RKO (cell line): Measurements from ENCODE around the gene TBX3.

Experiments
- DNase-seq: peaks from one replicate; pipeline ENCODE4 v3.0.0-alpha.2; 2016; ENCODE audit warnings: low spot score

Gene TBX3

DNA sequence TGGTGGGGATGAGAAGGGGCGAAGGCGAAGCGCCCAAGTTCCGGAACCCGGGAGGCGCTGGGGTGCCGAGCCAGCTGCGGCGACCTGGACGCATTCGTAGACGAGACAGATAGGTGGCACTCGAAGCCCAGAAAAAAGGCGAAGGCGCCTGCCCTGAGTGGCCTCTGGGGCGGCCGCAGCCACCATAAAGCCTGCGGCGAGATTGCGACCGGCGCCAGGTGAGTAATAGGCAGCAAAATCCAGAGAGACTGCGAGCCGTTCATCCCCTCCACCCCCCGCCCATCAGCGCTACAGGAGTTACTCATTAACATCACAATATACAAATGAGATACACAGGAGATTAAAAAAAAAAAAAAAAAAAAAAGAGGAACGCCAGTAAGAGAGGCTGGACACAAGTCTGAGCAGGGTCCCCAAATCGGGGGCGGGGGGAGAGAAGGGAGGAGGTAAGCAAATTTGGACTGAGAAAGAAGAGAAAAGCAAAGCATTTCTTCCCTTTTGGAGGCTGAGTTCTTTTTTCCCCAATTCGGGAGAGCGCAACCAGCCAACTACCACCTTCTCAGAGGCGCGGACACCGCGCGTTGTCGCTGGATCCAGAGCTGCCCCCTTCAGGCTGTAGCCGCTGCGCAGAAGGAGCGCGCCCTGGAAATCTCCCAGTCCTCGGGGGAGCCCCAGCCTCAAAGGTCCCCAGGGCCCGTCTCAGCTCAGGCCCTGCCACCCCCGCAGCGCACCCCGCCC lies 15.7 kb downstream of the TBX3 start:
- DNase-seq, result peak; percentile 88

DNA sequence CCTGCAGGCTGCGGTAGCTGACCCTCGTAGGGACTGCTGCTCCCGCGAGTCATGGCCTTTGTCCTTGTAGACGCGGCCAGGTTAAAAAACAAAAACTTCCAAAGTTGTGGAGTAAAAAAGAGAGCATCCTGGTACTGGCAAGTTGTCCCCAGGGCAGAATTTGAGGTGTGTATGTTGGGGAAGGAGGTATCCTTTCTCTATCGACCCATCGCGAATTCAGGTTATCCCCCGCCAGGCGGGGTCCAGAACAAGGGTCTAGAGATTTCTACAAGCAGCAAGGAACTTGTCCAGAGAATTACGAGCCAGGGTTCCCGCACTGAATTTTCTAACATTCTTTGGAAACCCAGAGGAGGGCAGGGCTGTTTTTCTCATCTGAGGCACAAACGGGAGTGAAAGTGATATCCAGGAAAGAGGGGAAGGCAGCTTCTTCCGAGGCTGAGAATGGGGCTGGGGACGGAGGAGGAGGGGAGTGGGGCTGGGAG lies 16.3 kb downstream of the TBX3 start:
- DNase-seq, result no peak

DNA sequence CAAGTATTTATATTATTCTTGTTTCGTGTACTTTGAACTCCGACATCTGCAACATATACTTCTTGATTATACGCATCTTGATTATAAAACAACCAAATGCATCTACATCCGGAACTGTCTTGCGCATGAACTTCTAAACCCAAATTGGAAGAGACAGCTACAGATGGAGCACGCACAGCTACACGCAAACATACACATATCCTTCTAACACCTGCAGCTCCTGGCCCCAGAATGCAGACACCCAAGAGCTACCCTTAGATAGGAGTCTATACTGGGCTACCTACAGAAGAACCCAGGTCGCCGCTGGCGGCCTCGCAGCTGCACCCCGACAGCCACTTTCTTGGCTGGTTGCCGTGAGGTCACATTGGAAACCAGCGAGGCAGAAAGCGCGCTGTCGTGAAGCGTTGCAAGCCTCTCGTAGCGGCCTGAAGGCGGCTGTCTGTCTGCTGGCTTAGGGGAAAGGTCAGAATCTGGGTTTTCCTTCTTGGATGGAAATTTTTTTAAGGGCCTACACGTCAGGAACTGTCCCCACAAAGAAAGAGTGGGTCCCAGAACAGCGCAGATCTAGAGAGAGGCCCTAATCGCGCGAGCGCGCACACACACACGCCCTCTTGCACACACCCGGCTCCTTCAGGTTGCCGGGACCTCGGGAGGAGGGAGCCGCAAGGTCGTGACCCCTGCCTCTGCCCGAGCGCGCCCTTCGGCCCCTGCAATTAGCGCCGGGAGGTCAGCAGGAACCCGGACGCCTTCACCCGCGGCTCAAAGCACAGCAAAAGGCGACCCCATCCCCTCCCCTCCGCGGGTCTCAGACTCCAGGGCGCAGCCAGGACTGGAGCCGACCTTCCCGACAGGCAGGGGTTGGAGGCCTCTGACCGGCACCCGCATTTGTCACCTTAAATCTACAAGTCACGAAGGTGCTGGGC lies 17.0 kb downstream of the TBX3 start:
- no peak for DNase-seq

DNA sequence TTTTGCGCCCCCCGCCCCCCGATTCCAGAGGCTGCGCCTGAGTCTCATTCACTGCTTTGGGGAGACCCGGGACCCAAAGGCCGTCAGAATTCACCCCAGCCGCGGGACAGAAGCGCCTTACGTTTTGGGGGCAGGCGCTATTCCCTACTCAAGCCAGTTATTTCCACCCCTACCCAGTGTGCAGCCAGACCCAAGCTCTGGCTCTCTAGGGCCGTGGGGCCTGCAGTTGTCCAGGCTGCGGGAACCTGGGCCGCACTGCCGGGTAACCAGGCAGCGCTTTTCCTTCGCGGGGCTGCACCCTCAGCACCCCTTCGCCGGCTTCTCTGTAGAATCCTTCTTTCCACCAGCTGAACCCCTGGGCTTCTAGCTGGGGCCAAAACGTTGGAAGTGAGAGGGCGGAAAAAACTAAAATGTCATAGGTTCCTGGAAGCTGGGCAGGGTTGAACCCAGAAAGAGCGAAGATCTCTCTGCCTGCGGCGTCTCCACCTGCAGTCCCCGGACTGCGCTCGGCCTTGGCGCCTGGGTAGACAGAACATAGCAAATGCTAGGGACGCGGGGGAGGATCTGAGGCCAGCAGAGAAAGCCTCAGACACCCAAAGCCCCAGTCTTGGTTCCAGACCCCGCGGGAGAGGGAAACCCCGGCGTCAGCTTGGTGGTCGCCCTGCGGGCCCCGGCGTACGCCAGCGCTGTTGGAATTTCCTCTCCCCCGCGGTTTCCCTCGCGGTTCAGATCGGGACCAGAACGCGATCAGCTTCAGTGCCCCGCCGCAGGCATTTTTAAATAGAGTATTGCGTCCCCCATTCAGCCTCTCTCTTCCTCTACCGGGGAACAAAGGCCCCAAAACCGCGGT lies 18.3 kb downstream of the TBX3 start:
- no peak for DNase-seq

DNA sequence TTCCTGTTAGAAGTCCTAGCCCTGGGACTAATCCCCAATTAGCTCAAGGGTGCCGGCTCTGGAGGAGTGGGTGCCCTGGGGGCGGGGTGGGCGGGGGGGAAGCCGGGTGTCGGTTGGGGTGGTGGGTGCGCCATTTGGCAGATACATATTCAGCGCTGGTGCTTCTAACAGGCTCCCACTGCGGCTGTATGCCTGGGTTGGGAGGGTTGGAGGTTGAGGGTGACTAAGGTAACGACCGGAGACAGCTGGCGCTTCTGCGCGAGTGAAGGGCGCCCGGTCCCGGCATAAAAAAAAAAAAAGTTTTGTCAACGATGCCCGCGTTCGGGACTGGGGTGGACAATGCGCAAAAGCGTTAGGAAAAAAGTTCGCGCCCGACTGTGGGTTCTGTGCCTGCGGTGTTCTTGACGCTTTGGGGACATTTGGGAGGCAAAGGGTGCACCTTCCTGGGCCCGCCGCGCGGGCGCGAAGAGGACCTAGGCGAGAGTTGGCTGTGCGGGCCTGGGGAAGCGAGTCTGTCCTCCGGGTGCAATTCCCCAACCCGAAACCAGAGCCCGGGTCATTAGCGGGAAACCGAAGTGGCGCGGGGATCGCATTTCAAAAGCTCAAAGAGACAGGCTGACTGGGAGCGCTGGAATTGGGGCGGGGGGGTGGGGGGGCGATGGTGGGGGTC lies 19.2 kb downstream of the TBX3 start:
- DNase-seq, result no peak

DNA sequence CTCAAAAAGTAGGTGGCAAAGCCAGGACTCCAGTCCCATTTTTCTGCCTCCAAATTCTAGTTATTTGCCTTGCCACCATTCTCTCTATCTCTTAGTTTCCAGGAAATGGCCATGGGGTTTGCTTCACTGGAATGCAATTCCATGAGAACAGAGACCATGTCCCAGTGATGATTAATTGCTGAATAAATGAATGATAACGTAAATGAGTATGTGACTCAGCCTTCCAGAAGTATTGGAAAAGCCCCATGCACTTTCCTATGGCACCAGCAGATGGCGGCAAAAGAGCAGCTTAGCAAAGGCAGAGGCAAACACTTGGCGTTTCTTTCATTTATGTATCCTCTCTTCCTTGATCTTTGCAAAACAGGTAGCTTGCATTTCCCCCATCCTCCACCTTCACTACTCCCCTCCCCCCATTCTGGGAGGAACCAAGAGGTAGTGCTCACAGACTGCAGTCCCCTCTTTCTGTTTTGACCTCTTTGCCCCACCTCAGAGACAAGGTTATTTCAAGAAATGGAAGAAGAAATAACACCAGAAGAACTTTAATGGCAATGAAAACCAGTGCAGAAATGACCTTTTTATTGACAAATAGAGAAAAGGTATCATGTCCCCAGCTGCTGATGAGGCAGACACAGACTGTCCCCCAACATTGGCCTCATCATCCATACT lies 21.3 kb downstream of the TBX3 start:
- peak; percentile 94 for DNase-seq

DNA sequence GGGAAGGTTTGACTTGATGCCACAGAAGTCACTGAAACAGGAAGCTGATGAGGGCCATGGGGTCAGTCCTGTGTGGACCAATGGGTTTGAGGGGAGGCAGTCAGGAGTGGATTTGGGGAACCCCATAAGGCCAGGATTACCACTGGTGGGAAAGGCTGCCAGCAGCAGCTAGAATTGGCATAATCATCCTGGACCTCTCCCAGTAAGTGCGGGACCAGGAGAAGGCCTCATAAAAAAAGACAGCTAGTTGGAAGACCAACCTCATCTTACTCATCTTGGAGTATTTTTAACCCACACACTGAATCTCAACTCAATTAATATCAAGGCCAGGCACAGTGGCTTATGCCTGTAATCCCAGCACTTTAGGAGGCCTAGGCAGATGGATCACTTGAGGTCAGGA lies 22.7 kb downstream of the TBX3 start:
- no peak for DNase-seq

DNA sequence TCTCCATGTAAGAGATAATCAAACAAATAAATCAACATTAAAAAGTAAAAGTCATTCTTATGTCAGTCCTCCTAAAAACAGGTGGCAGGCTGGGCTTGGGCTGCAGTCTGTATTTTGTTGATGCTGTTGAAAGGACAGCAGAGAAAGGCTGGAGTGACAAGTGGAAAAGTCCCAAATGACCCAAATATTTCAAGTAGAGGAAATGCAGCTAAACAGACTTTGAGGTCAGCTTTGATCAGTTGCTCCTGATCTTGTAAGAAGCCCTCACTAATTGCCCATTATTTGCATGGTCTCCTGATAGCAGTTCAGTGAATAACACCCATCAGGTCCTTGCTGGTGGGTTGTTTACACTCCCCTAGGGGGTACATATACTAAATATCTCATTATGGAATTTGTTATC lies 24.9 kb downstream of the TBX3 start:
- no peak for DNase-seq

DNA sequence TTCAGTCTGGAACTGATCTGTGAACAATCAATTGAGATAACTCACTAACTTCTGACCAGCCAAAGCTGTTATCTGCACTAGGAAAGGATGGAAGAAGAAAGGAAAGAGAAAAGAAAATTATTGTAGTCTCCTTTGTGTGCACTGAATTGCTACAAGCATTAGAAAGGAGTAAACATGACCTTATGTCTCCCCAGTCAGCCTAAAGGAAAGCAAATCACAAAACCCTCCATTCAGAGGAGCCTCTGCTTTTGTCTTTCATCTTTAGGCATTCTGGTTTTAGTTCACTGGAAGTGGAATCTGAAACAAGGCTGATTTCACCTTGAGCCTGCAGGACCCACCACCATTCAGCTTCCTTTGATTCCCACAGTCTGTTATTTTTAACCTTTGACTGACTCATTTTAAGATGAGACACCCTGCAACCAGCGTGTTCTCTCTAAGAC lies 26.0 kb downstream of the TBX3 start:
- DNase-seq, result no peak

DNA sequence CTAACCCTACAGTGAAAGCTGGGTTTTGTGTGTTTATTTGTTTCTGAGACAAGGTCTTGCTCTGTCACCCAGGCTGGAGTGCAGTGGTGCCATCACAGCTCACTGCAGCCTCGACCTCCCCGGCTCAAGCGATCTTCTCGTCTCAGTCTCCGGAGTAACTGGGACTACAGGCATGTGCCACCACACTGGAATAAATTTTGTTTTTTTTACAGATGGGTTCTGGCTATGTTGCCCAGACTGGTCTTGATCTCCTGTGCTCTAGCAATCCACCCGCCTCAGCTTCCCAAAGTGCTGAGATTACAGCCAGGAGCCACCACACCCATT lies 26.4 kb downstream of the TBX3 start:
- DNase-seq, result no peak

DNA sequence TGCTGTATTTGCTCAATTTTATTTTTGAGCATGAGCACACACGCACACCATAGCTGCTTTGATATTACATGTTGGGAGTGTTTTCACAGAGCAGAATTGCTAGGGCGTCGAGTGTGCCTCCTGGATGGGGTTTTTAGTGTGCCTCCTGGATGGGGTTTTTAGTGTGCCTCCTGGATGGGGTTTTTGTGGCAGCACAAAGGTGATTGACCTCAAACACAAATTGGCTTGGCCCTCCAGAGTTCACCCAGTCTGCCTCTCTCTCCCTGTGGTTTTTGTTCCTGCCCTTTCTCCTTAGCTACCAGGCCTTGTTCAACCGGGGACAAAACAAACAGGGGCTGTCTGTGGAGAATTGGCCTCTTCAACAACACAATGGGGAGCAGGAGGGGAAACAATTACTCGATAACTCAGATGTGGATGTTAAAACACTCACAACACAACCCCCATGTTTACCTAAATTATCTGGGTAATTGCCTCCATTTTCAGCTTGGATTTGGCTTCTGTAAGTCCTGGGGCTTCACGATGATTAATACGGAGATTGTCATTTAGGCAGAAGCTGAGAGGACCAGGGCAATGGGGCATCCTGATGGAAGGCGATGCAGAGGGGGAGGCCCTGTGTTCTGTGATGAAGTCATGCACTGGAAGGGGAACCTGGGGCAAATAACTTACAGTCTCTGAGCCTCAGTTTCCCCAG lies 26.9 kb downstream of the TBX3 start:
- no peak for DNase-seq

DNA sequence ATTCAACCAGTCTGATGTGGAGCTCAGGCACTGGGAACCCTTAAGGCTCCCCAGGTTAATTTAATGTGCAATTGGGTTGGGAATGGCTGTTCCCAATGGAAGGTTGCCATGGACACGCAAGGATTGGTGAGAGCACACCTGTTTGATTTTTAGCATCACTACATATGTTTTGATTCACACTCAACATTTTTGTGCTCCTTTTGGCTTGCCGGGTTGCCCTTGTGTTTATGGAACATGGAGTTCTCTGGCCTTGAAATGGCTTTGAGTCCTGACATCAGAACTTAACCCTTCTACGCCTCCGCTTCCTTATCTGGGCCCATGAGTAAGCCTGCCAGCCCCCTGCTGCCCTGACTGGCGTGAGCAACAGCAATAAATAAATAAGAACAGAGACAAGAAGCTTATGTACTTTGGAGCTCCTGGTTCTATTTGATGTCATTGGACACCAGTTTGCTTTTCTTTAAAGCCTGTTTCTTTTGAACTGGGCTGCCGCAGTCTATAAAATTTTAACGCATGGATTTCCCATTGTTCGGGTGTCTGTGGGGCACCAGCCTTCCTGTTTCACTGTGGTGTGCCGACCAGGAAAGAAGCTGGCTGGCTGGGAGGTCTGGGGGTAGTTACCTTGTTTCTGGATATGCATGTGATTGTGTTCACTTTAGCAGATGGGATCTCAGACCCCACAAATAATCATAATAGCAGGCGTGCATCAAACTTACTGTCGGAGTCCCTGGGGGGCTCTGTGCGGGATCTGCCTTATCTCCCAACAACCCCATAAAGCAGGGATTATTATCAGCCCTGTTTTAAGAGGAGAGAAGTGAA lies 27.8 kb downstream of the TBX3 start:
- no peak for DNase-seq

DNA sequence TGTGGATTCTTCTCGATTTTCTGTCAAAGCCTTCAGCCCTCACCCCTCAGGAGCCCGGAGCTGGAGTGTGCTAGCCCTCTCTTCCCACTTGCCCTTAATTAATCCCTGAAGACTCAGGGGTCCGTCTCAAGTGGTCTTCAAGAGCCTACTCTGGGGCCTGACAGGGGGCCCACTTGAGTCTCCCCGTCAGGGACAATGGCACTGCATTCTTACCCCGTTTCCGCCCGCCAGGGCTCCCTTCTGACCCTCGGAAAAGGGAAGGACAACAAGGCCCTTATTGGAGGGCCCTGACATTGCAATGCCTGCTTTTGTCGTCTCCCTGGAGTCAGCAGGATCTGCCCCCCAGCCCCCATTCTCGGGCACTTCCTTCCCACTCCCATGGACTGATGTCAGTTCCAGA lies 34.4 kb downstream of the TBX3 start:
- DNase-seq, result no peak

DNA sequence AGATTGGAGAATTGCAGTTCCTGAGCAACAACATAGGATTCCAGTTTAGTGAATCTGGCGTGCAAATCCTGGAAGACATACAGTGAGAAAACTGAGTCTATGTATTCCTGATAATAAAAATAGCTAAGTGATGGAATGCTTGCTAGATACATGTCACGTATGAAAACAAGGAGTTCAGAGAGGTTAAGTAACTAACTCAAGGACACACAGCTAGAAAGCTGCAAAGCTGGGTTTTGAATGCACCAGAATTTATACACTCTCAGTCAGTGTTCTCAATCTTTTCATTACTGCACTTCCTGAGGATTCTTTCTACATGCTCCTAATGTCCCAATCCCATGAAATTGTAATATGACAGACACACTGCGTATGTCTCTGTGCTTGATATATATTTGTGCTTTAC lies 35.3 kb downstream of the TBX3 start:
- no peak for DNase-seq

DNA sequence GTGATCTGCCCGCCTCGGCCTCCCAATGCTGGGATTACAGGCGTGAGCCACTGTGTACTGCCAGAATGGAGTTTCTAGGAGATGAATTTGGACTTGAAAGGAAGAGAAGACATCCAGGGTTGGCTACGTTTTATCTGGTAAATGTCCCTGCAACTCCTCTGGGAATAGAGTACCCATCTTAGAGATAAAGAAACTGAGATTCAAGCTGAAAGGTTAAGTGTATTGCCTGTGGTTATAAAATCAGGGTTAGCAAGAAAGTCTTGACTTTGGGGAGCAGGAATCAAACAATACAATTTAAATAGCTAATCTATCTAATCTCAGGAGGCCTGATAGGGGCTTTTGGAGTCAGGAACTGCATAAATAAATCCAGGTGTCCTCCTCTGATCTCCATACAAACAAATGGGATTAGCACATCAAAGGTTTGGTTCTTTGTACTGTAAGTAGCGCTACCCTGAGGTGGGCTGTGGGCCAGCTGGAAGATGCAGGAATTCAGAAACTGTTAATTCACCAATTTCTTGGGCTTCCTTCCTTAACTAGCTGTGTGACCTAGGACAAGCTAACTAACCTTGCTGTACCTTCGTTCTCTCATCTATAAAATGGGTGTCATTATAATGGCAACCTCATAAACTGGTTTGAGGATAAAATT lies 45.1 kb downstream of the TBX3 start:
- no peak for DNase-seq

DNA sequence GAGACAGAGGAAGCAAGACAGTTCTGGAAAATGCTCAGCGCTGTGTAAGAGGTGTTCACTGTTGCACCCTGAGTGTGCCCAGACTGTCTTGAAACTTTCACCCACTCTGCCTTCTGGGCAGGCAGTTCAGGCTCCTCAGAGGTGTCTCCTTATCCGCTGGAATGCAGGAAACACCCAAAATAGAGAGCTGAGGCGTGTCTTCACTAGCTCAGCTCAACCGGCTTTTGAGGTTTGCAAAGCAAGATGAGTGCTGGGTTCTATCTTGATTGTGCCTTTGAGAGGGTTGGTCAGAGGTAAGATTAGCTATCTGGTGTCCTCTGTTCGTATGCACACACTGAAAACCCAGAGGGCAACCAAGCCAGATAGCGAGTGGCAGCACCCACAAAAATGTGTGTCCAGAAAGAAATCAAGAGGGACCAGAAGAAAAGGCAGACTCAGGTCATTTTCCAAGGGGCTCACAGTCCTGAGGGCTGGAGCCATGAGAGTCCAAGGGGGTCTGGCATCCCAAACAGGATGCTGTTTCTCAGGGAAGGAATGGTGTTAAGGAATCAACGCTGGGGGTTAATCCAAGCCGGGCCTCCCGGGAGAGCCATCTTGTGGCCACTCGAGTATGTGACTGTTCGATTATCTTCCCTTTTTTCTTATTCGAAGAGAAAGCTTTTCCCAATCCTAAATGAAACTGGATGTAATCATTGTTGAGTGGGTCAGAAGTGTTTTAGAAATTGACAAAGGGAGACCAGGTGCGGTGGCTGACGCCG lies 47.1 kb downstream of the TBX3 start:
- DNase-seq, result peak; percentile 27

DNA sequence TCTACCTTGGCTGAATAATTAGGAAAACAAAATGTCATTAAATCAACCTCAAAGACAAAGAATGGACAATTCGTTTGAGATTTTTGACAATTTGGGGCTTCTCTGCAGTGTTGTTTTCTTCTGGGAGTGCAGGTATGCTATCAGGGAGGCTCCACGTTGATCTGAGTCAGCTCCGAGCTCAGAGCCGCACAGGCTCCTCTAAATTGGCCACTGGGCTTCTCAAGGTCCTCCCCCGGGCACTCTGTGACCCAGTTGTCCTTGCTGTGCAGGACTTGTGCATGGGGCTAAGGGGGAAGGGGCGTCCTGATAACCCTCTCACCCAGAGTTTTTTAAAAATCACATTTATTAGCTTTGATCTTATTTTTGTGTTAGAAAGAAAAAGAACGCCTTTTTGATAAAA lies 52.7 kb downstream of the TBX3 start:
- DNase-seq, result no peak

DNA sequence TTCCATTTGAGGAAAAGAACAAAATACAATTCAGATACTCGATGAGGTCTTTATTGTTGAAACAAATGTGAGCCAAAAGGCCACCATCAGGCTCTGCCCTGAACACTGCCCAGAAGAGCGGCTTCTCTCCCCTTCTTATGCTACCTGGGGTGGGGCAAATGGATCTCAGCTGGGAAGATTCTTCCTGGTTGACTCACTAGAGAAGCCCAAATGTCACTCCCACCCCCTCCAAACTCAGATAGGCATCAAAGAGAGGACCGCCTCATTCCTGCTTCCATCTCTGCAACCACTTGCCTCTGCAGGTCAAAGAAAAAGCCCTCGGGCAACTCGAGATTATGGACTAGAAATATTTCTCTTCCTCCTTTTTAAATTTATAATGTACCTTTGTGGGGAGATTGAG lies 55.8 kb downstream of the TBX3 start:
- no peak for DNase-seq

DNA sequence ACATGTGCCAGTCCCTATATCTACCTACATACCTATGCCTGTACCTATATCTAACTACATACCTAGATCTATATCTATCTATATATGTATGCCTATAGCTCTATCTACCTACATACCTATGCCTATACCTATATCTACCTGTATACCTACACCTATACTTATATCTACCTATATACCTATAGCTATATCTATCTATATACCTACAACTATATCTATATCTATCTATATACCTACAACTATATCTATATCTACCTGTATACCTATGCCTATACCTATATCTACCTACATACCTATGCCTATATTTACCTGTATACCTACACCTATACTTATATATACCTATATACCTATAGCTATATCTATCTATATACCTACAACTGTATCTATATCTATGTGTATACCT lies 56.6 kb downstream of the TBX3 start:
- no peak for DNase-seq
